PFSK-1 (cell line): Measurements from ENCODE around the gene PEX1.
"Not testable (repeated sequence)": the region's sequence is repeated elsewhere in the genome, so short reads cannot be mapped to it uniquely, and the experiment has no call there.

ENCODE experiments used
- FOXP2 ChIP-seq: optimal IDR thresholded peaks from 2 replicates; pipeline ENCODE3; 2011; ENCODE audit warnings: borderline replicate concordance, control low read depth, inconsistent platforms; ENCODE audit not compliant: insufficient read depth; ENCODE audit errors: extremely low read length, extremely low read depth
- POLR2AphosphoS5 ChIP-seq: IDR thresholded peaks from 2 replicates; pipeline ENCODE4 v1.6.1; 2012; ENCODE audit warnings: low read depth, mild to moderate bottlenecking, control low read depth, low read length, moderate library complexity
- SIN3A ChIP-seq: IDR thresholded peaks from 2 replicates; pipeline ENCODE4 v1.6.1; 2012; ENCODE audit warnings: mild to moderate bottlenecking, low read length, moderate library complexity, borderline replicate concordance; ENCODE audit not compliant: insufficient read depth
- TAF1 ChIP-seq: IDR thresholded peaks from 2 replicates; pipeline ENCODE4 v1.6.1; 2012; ENCODE audit warnings: low read length, control low read depth, borderline replicate concordance; ENCODE audit not compliant: insufficient read depth
- TF ChIP-seq, protein P1 (sequence below), 2 experiments: IDR thresholded peaks; 2 replicates each; pipeline versions ENCODE4 v1.6.1 to v1.8.0; 2011 to 2012; ENCODE audit warnings: low read depth in 2 of 2, low read length in 2 of 2, control low read depth in 1 of 2, inconsistent platforms in 1 of 2, mild to moderate bottlenecking in 1 of 2, moderate library complexity in 1 of 2; ENCODE audit not compliant: insufficient read depth in 1 of 2

Gene PEX1

DNA sequence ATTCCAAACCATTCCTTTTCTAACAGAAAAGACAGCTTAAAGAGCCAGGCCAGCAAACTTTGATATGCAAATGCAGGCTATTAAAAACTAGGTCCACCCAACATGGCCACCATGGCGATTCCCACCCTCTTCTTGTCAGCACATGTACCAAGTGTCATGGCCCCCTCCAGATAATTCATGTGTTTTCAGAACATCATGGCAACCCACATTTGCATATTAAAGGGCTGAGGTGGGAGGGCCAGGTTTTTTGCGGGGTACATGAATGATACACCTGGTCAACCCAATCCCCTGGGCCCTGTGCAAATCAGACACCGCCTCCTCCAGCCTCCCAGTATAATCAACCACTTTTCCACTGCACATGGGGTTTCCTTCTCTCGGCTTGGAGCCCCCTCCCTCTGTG, 49.6 kb downstream of the PEX1 start:
- TF ChIP-seq, protein P1, sequence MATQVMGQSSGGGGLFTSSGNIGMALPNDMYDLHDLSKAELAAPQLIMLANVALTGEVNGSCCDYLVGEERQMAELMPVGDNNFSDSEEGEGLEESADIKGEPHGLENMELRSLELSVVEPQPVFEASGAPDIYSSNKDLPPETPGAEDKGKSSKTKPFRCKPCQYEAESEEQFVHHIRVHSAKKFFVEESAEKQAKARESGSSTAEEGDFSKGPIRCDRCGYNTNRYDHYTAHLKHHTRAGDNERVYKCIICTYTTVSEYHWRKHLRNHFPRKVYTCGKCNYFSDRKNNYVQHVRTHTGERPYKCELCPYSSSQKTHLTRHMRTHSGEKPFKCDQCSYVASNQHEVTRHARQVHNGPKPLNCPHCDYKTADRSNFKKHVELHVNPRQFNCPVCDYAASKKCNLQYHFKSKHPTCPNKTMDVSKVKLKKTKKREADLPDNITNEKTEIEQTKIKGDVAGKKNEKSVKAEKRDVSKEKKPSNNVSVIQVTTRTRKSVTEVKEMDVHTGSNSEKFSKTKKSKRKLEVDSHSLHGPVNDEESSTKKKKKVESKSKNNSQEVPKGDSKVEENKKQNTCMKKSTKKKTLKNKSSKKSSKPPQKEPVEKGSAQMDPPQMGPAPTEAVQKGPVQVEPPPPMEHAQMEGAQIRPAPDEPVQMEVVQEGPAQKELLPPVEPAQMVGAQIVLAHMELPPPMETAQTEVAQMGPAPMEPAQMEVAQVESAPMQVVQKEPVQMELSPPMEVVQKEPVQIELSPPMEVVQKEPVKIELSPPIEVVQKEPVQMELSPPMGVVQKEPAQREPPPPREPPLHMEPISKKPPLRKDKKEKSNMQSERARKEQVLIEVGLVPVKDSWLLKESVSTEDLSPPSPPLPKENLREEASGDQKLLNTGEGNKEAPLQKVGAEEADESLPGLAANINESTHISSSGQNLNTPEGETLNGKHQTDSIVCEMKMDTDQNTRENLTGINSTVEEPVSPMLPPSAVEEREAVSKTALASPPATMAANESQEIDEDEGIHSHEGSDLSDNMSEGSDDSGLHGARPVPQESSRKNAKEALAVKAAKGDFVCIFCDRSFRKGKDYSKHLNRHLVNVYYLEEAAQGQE (IDR thresholded peaks at IDR 0.05; ENCODE audit: insufficient read depth in 1 of 2, low read depth in 2 of 2, low read length in 2 of 2): no peak
- TF ChIP-seq SIN3A: no peak
- TF ChIP-seq FOXP2: no peak
- no peak for TF ChIP-seq POLR2AphosphoS5
- TF ChIP-seq TAF1: no peak

DNA sequence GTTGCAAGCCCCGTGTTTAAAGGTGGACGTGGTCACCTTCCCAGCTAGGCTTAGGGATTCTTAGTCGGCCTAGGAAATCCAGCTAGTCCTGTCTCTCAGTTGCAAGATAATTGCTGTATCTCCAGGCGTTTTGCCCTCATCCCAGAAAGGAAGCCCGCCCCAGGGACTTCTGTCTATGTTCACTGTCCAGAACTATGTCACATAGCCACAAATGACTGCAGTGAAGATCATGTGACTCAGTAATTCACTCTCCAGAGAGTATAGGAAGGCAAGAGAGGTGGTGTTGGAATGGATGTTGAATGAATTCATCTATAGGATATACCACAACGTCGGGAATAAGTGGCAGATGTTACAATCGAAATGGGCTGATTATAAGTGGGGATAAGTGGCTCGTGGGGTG, 50.2 kb downstream of the PEX1 start:
- TF ChIP-seq TAF1: no peak
- TF ChIP-seq POLR2AphosphoS5: no peak
- TF ChIP-seq FOXP2: no peak
- TF ChIP-seq, protein P1 (IDR thresholded peaks at IDR 0.05; ENCODE audit: insufficient read depth in 1 of 2, low read depth in 2 of 2, low read length in 2 of 2): no peak
- no peak for TF ChIP-seq SIN3A

DNA sequence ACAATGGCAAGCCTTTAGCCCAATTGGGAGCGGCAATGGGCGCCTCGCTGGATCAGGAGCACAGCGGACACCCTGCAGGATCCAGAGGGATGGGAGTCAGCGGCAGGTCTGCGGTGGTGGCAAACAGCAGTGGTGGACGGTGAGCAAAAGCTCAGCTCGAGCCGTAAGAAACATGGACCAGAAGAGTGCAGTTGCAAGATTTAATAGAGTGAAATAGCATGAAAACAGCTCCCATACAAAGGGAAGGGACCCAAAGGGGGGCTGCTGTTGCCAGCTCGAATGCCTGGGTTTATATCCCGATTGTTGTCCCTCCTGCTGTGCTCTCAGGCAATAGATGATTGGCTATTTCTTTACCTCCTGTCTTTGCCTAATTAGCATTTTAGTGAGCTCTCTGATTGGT, 50.6 kb downstream of the PEX1 start, which contains the start of gene ERVW-1:
TSS of gene ERVW-1 (minus strand) at position 266 of the 400 bp plus-strand sequence. CDS start 7,565 bp downstream, outside the sequence.
- TF ChIP-seq TAF1, POLR2AphosphoS5, SIN3A: not testable (repeated sequence)

DNA sequence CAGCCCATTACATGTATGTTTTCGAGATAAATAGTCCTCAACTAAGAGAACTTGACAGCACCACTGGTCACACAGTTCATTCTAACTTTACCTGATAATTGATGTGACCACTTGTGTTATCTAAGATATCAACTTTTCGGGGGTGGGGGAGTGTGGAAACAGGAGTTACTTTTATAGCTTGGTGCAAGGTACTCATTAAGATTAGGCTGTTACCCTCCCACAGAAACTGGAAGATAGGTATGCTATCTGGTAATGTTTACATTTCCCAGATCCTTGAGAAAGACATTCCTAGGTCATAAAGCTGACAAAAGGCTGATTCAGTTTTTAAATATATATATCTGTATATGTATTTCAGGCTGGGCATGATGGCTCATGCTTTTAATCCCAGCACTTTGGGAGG, 61.6 kb downstream of the PEX1 start:
- TF ChIP-seq POLR2AphosphoS5 (no peak), FOXP2 (no peak), TAF1 (no peak), SIN3A (no peak)
- TF ChIP-seq, protein P1 (IDR thresholded peaks at IDR 0.05; ENCODE audit: insufficient read depth in 1 of 2, low read depth in 2 of 2, low read length in 2 of 2): no peak

DNA sequence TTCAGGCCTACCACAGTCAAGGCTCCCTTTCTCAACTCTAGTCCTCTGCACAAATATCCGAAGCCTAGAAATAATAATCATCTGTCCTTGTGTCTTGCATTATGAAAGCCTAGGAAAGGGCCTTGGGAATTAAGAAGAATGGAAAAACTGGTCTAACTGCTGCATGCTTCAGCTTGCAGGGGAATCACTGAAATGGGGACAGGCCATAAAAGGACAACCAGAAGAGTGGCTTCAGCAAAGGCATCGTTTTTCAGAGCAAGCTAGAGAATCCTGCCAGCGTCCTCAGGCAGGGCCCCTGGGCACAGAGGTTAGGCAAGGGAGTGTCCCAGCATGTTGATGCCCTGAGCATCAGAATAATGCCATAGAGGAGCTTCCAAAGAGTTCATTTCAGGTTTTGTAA, 63.8 kb downstream of the PEX1 start:
- TF ChIP-seq POLR2AphosphoS5 (no peak), TAF1 (no peak), SIN3A (no peak), FOXP2 (no peak)
- TF ChIP-seq, protein P1 (IDR thresholded peaks at IDR 0.05; ENCODE audit: insufficient read depth in 1 of 2, low read depth in 2 of 2, low read length in 2 of 2): no peak
